Body of pancreas (tissue), 4 donors: Measurements from ENCODE around the gene ERAS.

ENCODE experiments used
- CTCF ChIP-seq, 7 experiments: fragments of 450-650 bp in 4 of 7; fragments of 200-600 bp in 3 of 7; sonication (generic) in 3 of 7; IDR thresholded peaks; one replicate each; pipeline ENCODE4 v1.5.1; 2016 to 2019; ENCODE audit warnings: antibody characterized with exemption in 7 of 7
- POLR2A ChIP-seq, 3 donors: fragments of 450-650 bp; IDR thresholded peaks; one replicate each; pipeline ENCODE4 v1.6.1; 2016; ENCODE audit warnings: antibody characterized with exemption in 3 of 3, mild to moderate bottlenecking in 2 of 3

- TF ChIP-seq CTCF (IDR thresholded peaks at IDR 0.05) (no peak), POLR2A (IDR thresholded peaks at IDR 0.05) (no peak)
These were observed 41.6 kb upstream of the ERAS start for GRCh38 chrX:48784726-48785125.
